HG03066 (cell line): ENCODE data around the gene GGT1.
A peak's percentile ranks its signal among the peaks of the same experiment; 100 is the strongest.
"Not testable (repeated sequence)": the region's sequence is repeated elsewhere in the genome, so short reads cannot be mapped to it uniquely, and the experiment has no call there.

ENCODE experiments used
- ATAC-seq: cut with Tn5 transposase; IDR thresholded peaks from one replicate; pipeline ENCODE4 v1.9.1; 2021; ENCODE audit warnings: low read depth; ENCODE audit not compliant: unreplicated experiment

The GGT1 gene

DNA sequence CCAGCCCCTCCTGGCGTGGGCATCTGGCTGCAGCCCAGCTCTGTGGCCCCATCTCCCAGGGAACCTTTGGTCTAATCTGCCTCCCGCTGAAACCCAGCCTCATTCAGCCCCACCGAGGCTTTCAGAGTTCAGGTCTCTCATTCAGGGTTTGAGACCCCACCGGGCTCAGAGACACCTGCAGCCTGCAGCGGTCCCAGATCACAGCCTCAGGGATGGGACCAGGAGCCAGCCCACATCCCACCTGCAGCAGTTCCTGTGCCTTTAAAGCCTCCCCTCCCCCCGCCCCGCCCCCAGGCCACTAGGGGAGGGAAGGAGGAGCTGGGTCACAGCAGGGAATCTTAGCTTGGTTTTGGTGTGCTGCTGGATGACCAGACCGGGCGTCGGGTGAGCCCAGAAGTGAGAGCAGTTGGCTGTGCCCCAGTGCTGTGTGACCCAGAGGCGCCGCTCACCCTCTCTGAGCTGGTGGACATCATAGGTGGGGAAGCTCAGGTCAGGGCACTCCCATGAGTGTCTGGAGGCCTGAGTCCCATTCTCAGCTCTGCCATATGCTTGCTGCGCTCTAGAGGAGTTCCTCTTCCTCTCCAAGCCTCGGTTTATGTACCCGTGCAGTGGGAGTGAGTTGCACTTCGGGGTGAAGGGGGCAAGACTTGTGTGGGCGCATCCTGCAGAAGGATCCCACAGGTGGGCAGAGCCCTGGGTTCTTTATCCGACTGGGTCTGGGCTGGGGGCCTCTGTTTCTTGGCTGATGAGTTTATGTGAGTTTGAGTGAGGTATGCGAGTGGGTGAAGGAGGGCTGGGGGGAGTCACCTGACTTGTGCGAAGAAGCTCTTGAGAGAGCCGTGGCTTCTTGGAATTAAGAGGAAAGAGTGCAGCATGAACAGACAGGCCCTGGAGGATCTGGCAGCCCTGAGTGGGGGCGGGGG, at the start of gene GGT1:
Gene GGT1 (plus strand): TSS at position 347 of the 923 bp plus-strand sequence. CDS start 7,889 bp downstream, outside the sequence.
- ATAC-seq = not testable (repeated sequence)

DNA sequence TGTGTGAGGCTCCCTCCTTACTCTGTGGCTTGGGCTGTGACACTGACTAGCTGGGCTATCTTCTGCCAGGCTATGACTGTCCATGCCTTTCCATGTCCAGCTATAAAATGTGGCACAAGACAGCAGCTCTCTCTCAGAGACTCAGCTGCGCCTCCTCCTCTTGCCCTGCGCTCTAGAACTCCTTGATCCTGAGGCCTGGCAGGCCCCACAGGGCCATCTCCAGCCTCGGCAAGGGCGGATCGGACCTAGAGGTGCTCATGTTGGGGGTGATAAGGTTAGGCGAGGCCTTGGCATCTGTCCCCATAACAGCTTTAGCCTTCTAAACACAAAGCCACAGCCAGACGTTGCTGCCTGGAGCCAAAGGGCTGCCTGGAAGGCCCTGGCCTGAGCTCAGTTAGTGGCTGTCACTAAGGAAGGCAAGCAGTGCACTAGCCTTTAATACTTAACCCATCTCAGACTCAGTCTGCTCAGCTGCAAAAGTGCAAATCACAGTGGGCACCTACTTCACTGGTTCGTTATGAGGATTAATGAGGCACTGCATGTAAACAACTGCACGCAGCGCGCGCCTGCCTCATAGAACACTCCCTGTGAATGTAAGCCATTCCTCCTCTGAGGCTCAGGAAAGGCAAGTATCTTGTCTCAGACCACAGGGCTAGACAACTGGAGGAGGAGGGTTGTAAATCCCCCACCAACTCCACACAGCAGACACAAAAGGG, 49.2 kb upstream of the GGT1 start:
- no peak for ATAC-seq

GRCh38 chr22:24554313-24555164, 48.5 kb upstream of the GGT1 start, which contains the start of gene GUCD1:
Gene GUCD1, minus strand, starts transcription at chr22:24555138. Its CDS starts 147 bp downstream, at chr22:24554991.
- no peak for ATAC-seq

DNA sequence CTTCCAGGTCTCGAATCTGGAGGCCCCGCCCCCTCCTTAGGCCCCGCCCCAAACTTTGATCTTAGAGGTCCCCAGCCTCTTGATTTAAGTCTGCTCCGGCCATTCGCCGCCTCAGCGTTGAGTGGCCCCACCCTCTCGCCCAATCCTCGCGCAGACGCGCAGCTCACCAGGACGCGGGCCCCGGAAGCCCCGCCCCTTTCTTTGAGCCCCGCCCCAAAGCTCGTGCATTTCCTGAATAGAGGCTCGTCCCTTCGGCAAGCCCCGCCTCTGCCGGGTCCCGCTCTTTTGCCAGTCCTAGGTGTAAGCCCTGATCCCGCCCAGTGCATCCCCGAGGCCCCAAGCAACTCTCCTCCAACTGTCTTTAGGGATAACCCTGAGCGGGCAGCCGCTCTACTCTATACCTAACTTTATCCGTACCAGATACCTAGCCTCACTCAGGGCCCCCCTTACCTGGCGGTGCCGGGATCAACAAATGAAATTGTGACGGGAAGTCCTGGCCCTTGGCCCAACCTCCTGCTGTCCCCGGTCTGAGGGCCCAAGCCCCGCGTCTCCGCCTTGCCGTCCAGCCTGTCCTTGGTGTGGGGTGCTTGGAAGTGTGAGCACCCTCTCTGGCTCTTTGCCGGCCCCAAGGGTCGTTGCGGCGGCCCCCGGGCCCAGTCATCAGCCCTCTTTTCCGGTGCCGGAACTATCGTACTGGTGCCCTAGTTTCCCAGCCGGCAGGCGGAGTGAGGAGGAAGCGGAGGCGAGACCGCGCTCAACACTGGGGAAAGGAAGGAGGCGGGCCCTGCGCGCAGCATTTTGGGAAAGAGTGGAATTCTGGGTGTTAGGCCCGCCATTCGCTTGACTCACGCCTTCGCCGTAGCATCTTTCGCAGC, 47.6 kb upstream of the GGT1 start, which contains the start of gene SNRPD3:
Gene SNRPD3 (plus strand): TSS at position 835 of the 875 bp plus-strand sequence. CDS start 1,676 bp downstream, outside the sequence.
- peak; percentile 69 for ATAC-seq

DNA sequence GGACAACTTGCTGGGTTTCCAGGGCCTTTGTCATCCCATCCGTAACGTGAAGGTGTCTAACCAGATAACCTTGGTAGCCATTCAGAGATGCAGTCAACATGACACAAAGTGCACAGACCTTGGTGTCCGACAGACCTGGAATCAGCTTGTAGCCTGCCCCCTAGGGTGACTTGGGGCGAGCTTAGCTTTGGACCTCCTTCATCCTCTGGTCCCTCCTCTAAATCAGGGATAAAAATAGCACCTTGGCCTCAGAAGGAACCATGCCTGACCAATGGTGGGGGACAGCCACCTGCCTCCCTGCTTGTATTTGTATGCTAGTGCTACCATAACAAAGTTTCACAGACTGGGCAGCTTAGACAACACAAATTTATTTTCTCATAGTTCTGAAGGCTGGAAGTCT, 43.5 kb upstream of the GGT1 start:
- ATAC-seq = no peak

DNA sequence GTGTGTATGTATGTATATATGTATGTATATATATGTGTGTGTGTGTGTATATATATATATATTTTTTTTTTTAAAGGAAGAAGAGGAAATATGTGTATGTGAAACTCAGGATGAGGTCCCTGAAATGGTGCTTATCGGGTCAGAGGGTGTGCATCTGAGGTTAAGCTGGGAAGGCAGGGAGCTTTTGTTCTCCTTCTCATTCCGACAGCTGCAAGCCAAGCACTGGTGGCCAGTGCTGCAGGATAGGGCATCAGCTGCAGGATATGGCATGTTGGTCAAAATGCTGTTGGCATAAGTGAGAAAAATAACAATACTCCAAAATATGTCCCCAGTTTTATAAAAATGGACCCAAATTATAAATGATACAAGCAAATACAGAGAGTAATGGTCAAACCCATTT, 39.7 kb upstream of the GGT1 start:
- no peak for ATAC-seq

GRCh38 chr22:24564376-24565058, 38.5 kb upstream of the GGT1 start:
- ATAC-seq = no peak

GRCh38 chr22:24565077-24565476, 37.9 kb upstream of the GGT1 start:
- no peak for ATAC-seq

DNA sequence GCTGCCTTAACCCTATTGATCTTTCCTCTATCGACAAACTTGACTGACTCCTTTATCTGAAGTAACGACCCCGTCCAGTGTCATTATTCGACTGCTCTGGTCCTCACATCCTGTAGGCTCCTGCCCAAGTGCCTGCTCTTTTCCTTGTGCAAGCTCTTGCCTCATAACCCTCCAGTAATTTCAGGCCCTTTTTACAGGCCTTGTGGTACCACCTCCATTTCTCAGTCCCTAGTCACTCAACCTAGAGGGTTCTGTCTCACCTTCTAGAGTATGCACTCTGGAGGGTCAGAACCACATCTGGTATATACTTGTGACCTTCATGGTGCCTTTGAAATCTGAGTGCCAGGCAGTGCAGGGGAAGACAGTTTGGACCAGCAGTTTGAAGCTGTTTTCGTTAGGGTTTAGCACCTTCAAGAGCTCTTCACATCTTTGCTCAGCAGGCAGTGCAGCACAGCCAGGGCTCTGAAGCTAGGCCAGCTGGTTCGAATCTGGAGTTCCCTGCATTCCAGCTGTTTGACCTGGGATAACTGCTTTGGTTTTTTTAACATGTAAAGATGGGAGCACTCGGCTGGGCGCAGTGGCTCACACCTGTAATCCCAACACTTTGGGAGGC, 36.0 kb upstream of the GGT1 start:
- ATAC-seq = no peak

GRCh38 chr22:24567668-24568067, 35.3 kb upstream of the GGT1 start:
- ATAC-seq = no peak

DNA sequence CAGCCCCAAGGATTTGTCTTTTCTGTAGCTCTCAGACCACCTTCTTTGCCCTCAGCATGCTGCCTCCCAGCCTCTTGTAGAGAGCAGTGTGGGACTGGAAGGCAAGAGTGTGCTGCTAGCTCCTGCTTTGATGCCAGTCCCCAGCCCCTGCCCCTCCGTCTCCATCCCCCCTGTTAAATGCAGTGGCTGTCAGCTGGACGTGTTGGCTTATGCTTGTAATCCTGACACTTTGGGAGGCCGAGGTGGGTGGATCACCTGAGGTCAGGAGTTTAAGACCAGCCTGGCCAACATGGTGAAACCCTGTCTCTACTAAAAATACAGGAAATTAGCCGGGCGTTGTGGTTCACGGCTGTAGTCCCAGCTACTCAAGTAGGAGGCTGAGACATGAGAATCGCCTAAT, 31.7 kb upstream of the GGT1 start:
- no peak for ATAC-seq

GRCh38 chr22:24576778-24577177, 26.2 kb upstream of the GGT1 start:
- ATAC-seq = no peak

GRCh38 chr22:24578355-24579257, 24.4 kb upstream of the GGT1 start:
- ATAC-seq = no peak

- ATAC-seq = no peak
Observed at GRCh38 chr22:24579258-24579601, 23.8 kb upstream of the GGT1 start.

DNA sequence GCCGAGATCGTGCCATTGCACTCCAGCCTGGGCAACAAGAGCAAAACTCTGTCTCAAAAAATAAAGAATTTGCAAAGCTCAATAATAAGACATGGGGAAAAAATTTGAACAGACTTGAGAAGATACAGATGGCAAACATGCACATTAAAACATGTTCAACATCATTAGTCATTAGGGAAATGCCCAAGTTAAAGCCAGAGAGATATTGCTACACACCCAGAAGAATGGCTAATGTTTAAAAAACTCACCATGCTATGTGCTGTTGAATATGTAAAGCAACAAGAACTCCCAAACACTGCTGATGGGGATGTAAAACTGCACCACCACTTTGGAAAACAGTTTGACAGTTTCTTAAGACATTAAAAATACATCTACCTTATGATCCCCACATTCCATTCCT, 22.7 kb upstream of the GGT1 start:
- no peak for ATAC-seq

GRCh38 chr22:24582056-24582814, 20.8 kb upstream of the GGT1 start:
- ATAC-seq = no peak
